HuH-7.5 (cell line): Measurements from ENCODE around the gene SLC22A9.
"Not testable (repeated sequence)": the region's sequence is repeated elsewhere in the genome, so short reads cannot be mapped to it uniquely, and the experiment has no call there.

Experiments used
- DNase-seq: peaks from one replicate; pipeline ENCODE4 v3.0.0; 2011; ENCODE audit warnings: low spot score

Gene SLC22A9

GRCh38 chr11:63369165-63369970 is at the start of gene SLC22A9:
TSS of gene SLC22A9 (plus strand) at chr11:63369785. CDS start at chr11:63370057, 272 bp downstream.
- peak; percentile 50 for DNase-seq

GRCh38 chr11:63321723-63322122 is 47.9 kb upstream of the SLC22A9 start:
- DNase-seq = no peak

- not testable (repeated sequence) for DNase-seq
These were observed 34.5 kb upstream of the SLC22A9 start for GRCh38 chr11:63335089-63335488.

GRCh38 chr11:63337070-63337469 is 32.5 kb upstream of the SLC22A9 start:
- no peak for DNase-seq

- DNase-seq = no peak
These were observed 26.5 kb upstream of the SLC22A9 start for GRCh38 chr11:63343130-63343529.

- DNase-seq = no peak
These were observed 17.4 kb upstream of the SLC22A9 start for GRCh38 chr11:63352144-63352543.

- DNase-seq = peak; percentile 48
These were observed 7.3 kb upstream of the SLC22A9 start for GRCh38 chr11:63362196-63362793.

- DNase-seq = no peak
These were observed 495 bp downstream of the SLC22A9 start for GRCh38 chr11:63369971-63370588.

- no peak for DNase-seq
These were observed 1.8 kb downstream of the SLC22A9 start for GRCh38 chr11:63371396-63371795.

GRCh38 chr11:63375434-63375833 is 5.8 kb downstream of the SLC22A9 start:
- no peak for DNase-seq

- no peak for DNase-seq
These were observed 10.5 kb downstream of the SLC22A9 start for GRCh38 chr11:63380130-63380529.

GRCh38 chr11:63395697-63396096 is 26.1 kb downstream of the SLC22A9 start:
- no peak for DNase-seq

- DNase-seq = no peak
These were observed 34.8 kb downstream of the SLC22A9 start for GRCh38 chr11:63404161-63404935.

GRCh38 chr11:63405114-63405513 is 35.5 kb downstream of the SLC22A9 start:
- no peak for DNase-seq

GRCh38 chr11:63406458-63406857 is 36.9 kb downstream of the SLC22A9 start:
- no peak for DNase-seq

GRCh38 chr11:63417174-63417852 is 47.7 kb downstream of the SLC22A9 start:
- no peak for DNase-seq

- DNase-seq = no peak
These were observed 58.5 kb downstream of the SLC22A9 start for GRCh38 chr11:63427971-63428508.

GRCh38 chr11:63430731-63431130 is 61.1 kb downstream of the SLC22A9 start:
- DNase-seq = not testable (repeated sequence)

GRCh38 chr11:63435351-63435750 is 65.8 kb downstream of the SLC22A9 start:
- not testable (repeated sequence) for DNase-seq

GRCh38 chr11:63435831-63436230 is 66.2 kb downstream of the SLC22A9 start:
- DNase-seq = not testable (repeated sequence)

- DNase-seq = no peak
These were observed 74.1 kb downstream of the SLC22A9 start for GRCh38 chr11:63443714-63444113.
